NCI-H69 (cell line): ENCODE measurements around the gene LRP11.
"Not testable (repeated sequence)": the region's sequence is repeated elsewhere in the genome, so short reads cannot be mapped to it uniquely, and the experiment has no call there.

Source experiments
- DNase-seq: peaks from one replicate; lab custom pipeline; 2025; lab: John Stamatoyannopoulos, UW

LRP11 gene, protein sequence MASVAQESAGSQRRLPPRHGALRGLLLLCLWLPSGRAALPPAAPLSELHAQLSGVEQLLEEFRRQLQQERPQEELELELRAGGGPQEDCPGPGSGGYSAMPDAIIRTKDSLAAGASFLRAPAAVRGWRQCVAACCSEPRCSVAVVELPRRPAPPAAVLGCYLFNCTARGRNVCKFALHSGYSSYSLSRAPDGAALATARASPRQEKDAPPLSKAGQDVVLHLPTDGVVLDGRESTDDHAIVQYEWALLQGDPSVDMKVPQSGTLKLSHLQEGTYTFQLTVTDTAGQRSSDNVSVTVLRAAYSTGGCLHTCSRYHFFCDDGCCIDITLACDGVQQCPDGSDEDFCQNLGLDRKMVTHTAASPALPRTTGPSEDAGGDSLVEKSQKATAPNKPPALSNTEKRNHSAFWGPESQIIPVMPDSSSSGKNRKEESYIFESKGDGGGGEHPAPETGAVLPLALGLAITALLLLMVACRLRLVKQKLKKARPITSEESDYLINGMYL

DNA sequence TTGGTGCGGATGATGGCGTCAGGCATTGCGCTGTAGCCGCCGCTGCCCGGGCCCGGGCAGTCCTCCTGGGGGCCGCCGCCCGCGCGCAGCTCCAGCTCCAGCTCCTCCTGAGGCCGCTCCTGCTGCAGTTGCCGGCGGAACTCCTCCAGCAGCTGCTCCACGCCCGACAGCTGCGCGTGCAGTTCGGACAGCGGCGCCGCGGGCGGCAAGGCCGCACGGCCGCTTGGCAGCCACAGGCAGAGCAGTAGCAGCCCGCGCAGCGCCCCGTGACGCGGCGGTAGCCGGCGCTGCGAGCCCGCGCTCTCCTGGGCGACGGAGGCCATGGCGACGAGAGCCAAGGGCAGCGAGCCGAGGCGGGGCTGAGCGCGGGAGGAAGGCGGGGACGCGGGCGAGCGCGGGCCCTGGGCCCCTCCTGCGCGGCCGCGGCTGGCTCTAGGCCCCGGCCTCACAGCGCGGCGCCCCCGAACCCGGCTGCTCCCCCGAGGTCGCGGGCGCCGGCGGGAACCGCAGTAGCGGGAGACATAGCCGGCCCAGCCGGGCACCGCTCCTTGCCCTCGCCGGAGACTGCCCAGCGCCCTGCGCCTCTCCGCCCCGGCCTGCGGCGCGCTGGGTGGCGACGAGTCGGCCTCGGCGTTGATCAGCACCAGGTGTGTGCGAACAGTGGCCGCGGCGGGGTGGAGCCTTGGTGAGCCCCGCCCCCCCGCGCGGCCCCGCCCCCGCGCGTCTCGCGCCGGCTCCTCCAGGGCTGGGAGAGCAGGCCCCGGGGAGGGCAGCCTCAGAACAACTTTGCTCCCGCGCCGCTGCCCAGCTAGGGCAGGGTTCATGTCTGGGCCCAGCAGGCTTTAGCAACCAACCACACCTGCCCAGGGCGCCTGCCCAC lies at the start of gene LRP11:
Gene LRP11, minus strand, starts transcription at position 662 of the 880 bp plus-strand sequence. Its CDS starts 339 bp downstream, at position 323.
- DNase-seq, result peak; percentile 96

DNA sequence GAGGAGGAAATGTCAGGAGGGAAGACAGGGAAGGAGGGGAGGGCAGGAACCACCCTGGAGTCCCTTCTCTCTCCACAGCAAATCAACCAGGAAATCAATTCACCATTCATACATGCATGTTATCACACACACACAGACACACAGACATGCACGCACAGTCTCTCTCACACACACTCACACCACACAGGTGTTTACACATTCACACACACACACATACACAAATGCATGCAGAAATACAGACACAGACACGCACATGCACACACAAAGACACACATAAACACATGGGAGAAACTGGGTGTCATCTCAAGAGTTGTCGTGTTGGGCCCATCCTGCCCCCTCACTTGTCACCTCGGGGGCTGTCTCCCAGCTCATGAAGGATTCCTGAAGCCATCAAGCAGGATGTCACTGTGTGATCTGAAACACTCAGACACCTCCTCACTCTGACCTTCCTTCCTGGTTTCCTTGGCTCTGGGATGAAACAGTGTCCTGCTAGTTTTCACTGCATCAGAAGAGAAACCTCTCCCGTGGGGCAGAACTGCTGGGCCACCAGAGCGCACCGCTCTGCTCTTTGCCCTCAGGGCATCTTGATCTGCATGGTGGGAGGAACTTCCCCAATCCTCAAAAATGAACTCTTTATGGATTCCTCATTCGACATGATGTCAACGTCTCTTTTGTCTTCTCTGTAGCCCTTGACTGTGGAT lies 49.5 kb upstream of the LRP11 start:
- DNase-seq, result no peak

- DNase-seq, result no peak
Measured at GRCh38 chr6:149913085-149913484, 48.9 kb upstream of the LRP11 start.

DNA sequence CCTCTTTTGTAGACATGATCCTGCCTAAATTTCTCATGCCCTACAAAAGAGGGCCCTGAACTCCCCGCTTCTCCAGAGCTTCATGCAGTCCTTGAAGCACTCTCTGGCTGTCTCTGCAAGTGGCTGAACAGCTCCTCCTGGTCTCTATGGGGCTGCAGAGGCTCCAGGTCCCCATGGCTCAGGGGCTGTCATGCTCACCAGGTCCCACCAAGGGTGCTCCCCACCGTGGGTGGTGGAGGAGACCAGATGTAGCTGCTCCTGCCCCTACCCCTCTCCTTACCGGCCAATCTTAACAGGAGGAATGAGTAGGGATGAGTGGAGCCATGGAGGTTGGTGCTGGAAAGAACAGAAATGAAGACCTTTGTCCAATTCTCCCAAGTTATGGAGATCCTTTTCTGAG lies 48.5 kb upstream of the LRP11 start:
- not testable (repeated sequence) for DNase-seq

DNA sequence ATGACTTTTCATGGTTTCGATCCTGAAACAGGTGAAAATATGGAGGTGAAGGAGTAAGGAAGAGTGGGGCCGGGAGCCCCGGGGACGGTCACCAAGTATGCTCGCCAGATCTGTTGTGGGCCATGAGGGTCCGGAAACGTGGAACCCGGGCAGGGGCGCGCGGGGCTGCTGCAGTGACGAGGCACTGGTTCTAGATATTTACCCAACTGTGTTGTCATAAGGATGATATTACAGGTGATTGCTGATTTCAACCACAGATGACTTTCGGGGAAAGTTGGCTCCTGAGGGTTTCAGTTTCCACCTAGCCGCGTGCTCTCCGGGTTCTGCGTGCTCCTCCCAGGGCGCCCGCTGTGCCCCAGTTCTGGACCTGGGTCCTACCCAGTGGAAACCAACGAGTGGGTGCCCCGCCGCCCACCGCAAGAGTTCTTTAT lies 46.6 kb upstream of the LRP11 start:
- no peak for DNase-seq

DNA sequence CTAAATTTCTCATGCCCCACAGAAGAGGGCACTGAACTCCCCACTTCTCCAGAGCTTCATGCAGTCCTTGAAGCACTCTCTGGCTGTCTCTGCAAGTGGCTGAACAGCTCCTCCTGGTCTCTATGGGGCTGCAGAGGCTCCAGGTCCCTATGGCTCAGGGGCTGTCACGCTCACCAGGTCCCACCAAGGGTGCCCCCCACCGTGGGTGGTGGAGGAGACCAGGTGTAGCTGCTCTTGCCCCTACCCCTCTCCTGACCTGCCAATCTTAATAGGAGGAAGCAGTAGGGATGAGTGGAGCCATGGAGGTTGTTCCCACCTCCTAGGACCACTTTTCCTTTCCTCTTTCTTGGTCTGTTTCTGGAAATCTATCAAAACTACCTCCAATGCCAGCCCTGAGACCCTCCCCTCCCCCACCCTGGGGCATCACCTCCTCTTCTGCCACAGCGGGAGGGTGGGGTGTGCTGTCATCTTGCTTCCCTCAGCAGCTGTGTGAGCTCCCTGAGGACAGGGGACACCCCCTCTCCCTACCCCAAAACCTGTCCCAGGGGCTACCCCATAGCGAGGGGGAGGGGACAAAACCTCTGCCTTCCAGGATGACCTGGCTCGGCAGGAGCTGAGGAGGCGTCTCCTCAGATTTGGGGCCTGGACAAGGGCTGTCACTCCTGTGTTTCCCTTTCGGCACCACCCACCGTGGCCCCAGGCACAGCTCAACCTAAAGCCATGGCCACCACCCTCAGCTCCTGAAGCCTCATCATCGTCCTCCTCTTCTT lies 45.7 kb upstream of the LRP11 start:
- DNase-seq, result no peak

DNA sequence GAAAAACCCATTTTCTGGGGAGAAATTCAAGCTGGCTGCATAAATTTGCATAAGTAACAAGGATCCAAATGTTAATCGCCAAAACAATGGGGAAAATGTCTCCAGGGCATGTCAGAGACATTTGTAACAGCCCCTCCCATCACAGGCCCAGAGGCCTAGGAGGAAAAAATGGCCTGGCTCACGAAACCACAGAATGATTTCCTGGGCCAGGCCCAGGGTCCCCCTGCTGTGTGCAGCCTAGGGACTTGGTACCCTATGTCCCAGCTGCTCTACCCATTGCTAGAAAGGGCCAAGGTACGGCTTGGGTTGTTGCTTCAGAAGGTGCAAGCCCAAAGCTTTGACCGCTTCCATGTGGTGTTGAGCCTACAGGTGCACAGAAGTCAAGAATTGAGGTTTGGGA lies 44.3 kb upstream of the LRP11 start:
- DNase-seq, result not testable (repeated sequence)

DNA sequence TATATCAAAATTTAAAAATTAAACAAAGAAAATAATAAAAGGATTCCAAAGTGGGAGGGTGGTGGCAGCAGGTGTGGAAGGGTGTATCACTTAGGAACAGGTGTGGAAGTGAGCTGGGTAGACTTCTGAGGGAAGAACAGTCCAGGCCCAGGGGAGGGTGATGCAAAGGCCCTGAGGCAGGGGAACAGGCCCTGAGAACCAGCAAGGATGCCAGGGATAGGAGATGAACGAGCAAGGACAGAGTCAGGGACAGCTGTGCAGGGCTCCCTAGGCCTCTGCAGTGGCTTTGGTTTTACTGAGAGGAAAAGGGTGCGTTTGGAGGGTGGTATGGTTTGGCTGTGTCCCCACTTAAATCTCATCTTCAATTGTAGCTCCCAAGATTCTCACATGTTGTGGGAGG lies 43.2 kb upstream of the LRP11 start:
- no peak for DNase-seq

DNA sequence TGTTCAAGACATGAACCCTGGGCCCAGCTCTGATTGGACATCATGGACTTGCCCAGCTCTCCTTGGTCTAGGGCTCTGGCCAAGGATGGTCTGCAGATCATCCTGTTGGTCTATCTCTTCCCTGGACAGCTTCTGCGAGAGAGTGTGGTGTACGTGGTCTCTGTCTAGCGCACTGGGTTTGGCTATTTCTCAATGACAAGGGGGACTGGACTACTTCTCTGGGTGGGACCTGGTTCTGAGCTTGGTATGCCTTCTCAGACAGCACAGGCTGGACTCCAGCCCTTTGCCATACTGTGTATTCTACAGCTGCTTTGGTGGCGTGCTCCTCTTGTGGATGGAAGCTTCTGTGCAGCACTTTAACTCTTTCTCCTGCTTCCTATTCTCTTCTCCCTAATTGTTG lies 42.2 kb upstream of the LRP11 start:
- DNase-seq, result no peak

- DNase-seq, result peak; percentile 22
Measured at GRCh38 chr6:149905911-149906371, 41.8 kb upstream of the LRP11 start.

DNA sequence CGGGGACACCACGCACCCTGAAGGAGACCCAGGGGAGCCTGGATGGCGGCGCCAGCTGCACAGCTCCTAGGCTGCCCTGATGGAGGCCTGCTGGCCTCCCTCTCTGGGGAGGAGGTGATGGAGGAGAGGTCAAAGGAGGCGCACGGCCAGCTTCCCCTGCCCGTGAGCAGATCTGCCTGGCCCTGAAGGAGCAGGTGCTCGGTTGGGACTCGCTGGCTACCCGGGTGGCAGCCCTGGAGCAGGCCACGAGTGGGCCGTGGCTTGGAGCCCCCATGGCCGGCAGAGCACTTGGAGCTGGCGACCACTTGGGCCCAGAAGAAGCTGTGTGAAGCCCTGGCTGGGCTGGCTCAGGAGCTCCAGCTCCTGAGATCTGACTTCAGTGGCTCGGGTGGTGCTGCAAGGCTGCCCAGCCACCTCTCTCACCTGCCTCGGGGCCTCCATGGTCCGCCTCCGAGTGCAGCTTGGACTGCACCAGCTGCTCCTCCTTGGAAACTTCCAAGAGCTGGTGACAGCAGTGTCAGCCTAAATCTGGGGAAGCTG lies 41.3 kb upstream of the LRP11 start:
- no peak for DNase-seq

DNA sequence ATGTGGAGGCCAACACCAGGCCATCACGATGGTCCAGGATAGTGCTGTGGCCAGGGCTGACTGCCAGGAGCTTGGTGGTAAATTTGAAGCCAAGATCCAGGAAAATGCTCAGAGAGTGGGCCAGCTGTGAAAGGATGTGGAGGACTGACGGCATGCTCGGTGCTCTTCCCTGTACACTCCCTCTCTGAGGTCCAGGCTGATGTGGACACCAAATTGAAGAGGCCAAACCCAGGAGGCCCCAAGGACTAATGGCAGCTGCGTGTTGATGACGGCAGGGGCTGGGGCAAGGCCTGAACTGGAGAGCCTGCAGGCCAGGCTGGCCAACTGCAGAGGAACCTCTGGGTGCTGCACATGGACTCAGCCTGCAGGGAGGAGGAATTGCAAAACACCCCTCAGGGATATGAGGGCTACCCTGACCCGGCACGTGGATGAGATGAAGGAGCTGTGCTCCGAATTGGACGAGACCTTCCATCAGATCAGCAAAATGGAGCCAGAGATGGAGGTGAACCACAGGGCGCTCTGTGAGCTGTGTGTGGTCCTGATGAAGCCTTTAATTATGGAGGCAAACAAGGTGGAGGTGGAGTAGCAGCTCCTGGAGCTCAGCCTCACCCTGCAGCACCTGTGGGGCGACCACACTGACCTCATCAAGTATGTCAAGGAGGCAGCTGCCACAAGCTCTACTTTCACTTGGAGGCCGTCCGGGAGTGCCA lies 40.7 kb upstream of the LRP11 start:
- DNase-seq, result peak; percentile 51

DNA sequence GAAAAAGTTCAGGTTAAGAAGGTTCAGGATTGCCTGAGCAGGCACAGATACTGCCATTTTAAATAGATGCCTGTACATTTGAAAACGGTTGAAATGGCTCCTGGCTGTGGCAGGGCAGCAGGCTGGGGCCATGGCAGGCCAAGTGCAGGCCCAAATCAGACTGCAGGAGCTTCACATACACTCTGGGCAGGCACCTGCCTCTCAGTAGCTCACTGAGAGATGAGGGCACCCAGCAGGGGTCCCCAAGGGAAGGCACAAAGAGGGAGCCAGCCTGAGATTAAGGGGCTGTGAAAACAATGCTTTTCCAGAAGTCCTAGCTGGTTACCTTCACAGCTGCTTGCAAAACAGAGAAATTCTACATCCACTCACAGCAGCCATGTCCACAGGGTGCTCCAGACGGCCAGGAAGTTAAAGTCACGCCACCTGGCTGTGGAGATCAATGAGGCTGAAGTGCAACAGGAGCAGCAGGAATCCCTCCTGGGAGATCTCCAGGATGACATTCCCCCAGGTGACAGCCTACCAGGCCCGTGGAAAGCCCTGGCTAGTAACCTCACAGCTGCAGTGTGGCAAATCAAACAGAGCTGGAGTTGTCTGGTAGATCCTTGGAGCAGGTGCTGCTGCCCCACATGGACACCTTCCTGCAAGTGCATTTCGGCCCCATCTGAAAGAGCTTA lies 39.9 kb upstream of the LRP11 start:
- peak; percentile 85 for DNase-seq

GRCh38 chr6:149901444-149902140 lies 37.4 kb upstream of the LRP11 start:
- no peak for DNase-seq

DNA sequence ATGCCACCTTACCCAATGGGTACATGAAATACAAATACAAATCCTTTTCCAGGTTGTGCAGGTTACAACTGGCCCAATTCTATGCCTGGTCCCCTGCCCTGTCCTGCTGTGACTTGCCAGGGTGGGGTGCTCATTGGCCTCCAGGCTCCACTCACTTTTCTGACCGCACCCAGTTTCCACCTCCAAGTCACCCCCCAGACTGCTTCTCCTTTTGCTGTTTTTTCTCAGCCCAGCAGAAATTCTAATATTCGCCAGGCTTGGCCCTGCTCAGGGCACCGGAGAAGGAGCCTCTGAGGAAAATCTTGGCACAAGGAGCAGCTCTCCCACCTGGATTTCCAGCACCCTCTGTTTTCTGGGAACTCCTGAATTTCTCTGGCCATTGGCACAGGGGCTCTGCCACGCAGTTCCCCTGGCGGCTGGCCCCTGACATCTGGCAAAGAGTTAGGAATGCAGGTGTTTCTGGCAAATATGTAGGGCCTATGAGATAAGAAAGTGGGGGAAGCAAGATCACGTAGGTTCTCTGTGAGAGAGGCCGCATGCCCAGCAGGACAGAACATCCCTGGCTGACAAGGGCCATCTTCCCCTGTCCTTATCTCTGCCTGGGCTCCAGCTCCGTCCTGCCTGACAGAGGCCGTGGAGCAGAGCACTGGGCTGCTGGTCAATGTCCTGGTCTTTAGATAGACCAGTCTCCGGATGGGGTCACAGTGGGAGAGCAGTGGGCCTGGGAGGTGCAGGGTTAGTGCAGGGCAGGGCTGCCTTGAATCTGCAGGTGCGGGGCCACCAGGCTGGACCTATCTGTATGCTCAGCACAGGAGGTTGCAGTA lies 36.7 kb upstream of the LRP11 start:
- no peak for DNase-seq

GRCh38 chr6:149899926-149900619 lies 35.9 kb upstream of the LRP11 start:
- DNase-seq, result no peak

GRCh38 chr6:149899486-149899885 lies 35.3 kb upstream of the LRP11 start:
- DNase-seq, result no peak

DNA sequence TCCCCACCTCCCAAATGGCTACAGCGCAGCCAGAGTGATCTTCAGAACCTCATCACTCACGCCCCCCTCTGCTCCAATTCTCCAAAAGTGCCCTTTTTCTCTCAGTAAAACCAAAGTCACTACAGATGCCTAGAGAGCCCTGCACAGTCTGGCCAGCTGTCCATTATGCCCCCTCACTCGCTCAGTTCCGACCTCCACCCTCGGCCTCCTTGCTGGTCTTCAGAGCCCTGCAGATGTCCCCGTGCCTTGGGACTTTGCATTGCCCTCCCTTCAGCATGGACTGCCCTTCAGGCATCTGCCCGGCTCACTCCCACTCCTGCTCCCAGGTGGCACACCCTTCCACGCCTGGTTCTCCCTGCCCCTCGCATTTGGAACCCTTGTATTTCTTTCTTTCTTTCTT lies 34.8 kb upstream of the LRP11 start:
- no peak for DNase-seq
